Neural progenitor cell (in vitro differentiated cells): ENCODE data around the gene MAN1A1. TPM values are rescaled to one million over a fixed set of nuclear protein-coding genes. Genes with fewer than 3 reads are reported as not detected.

ENCODE experiments used
- DNase-seq: peaks from one replicate; pipeline ENCODE4 v3.0.0-alpha.2; 2016; ENCODE audit warnings: low spot score
- H2AFZ ChIP-seq: fragments of 200-600 bp; sonication (generic); replicated peaks from 2 replicates; pipeline ENCODE4 v1.6.1; 2016; ENCODE audit warnings: antibody characterized with exemption
- H3F3A ChIP-seq: fragments of 200-600 bp; sonication (generic); 2 replicates; pipeline ENCODE4 v1.6.1; 2016; ENCODE audit warnings: antibody characterized with exemption, low read depth
- H3K27ac ChIP-seq: fragments of 200-600 bp; sonication (generic); 2 replicates; pipeline ENCODE4 v1.5.1; 2016; ENCODE audit warnings: mild to moderate bottlenecking
- H3K27me3 ChIP-seq: fragments of 200-600 bp; sonication (generic); 2 replicates; pipeline ENCODE4 v1.6.1; 2016; ENCODE audit warnings: mild to moderate bottlenecking, moderate library complexity
- H3K36me3 ChIP-seq: fragments of 200-600 bp; sonication (generic); 2 replicates; pipeline ENCODE4 v1.5.1; 2016
- H3K4me1 ChIP-seq: fragments of 200-600 bp; sonication (generic); 2 replicates; pipeline ENCODE4 v1.6.1; 2016; ENCODE audit warnings: mixed run types
- H3K4me2 ChIP-seq: fragments of 200-600 bp; sonication (generic); 2 replicates; pipeline ENCODE4 v1.6.1; 2016
- H3K4me3 ChIP-seq: fragments of 200-600 bp; sonication (generic); 2 replicates; pipeline ENCODE4 v1.5.1; 2016
- H3K79me2 ChIP-seq: fragments of 200-600 bp; sonication (generic); 2 replicates; pipeline ENCODE4 v1.6.1; 2016; ENCODE audit warnings: low read depth
- H3K9ac ChIP-seq: fragments of 200-600 bp; sonication (generic); 2 replicates; pipeline ENCODE4 v1.6.1; 2016
- H3K9me3 ChIP-seq: fragments of 200-600 bp; sonication (generic); 2 replicates; pipeline ENCODE4 v1.5.1; 2016; ENCODE audit warnings: low read depth
- H4K20me1 ChIP-seq: fragments of 200-600 bp; sonication (generic); 2 replicates; pipeline ENCODE4 v1.6.1; 2016; ENCODE audit warnings: low read depth
- H3K27ac Mint-ChIP-seq: 3 replicates; pipeline ENCODE4 v1.8.0; 2021; ENCODE audit warnings: mixed read lengths
- H3K27me3 Mint-ChIP-seq: 2 replicates; pipeline ENCODE4 v1.8.0; 2022; ENCODE audit warnings: low read depth, mild to moderate bottlenecking, inconsistent platforms, moderate library complexity, mixed read lengths; ENCODE audit not compliant: insufficient read depth
- H3K36me3 Mint-ChIP-seq: 3 replicates; pipeline ENCODE4 v1.8.0; 2021; ENCODE audit warnings: mixed read lengths
- H3K4me1 Mint-ChIP-seq: 3 replicates; pipeline ENCODE4 v1.8.0; 2021; ENCODE audit warnings: mixed read lengths
- H3K4me3 Mint-ChIP-seq: 3 replicates; pipeline ENCODE4 v1.8.0; 2021; ENCODE audit warnings: mild to moderate bottlenecking, moderate library complexity, mixed read lengths
- H3K9me3 Mint-ChIP-seq: 3 replicates; pipeline ENCODE4 v1.8.0; 2020; ENCODE audit warnings: mixed read lengths
- EZH2 ChIP-seq: fragments of 200-600 bp; sonication (generic); IDR thresholded peaks from 2 replicates; pipeline ENCODE4 v1.6.1; 2017; ENCODE audit warnings: antibody characterized with exemption, mild to moderate bottlenecking, moderate library complexity
- EZH2phosphoT487 ChIP-seq: fragments of 200-600 bp; sonication (generic); IDR thresholded peaks from 2 replicates; pipeline ENCODE4 v1.6.1; 2017; ENCODE audit warnings: antibody characterized with exemption
- total RNA-seq: library from RNA; depleted of rRNA; stranded (reverse); fragments of >200 nt; gene quantifications from 2 replicates; pipeline ENCODE4 v1.2.3, GENCODE V29; 2015; ENCODE audit warnings: low replicate concordance
- TF ChIP-seq, protein P1 (sequence below): fragments of 200-600 bp; sonication (generic); IDR thresholded peaks from 2 replicates; pipeline ENCODE4 v1.5.1; 2017; ENCODE audit warnings: antibody characterized with exemption, mild to moderate bottlenecking

The MAN1A1 gene
- total RNA-seq, 1 donor from 2014 or later = 5.2 TPM

DNA sequence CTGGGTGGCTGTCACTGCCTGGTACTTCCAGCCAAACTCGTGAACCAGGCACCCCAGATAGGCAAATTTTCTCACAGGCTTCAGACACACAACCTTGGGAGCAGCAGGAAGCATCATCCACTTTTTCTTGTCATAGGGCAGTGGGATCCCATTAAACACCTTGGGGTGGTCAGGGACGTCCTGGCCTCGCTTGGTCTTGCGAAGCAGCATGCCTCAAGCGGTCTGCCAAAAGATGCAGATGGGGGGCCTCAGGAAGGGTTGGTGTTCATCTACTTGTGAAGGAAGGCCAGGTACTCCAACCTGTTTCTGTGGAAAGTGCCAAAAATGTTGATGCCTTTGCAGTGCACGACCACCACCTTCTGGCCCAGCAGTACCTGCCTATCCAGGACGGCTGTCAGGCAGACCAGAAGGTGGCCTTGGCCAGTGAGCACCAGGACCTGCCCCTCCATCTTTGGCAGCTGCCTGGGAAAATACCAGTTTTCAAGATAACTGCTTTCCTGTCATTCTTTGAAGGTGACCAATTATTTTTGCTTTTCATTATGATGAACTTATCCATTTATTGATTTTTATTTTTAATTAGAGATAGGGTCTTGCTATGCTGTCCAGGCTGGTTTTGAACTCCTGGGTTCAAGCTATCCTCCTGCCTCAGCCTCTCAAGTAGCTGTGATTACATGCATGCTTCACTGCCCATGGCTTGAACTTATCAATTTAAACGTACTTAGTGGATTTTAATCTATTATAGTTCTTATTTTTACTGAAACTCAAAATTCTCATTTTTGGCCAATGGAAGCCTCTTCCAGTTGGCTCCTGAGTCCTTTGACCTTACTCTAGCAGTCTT is 80.1 kb downstream of the MAN1A1 start:
- H3K27ac Mint-ChIP-seq = no peak overlapping the region
- H3K36me3 Mint-ChIP-seq = peaks cover 4% of the 10 kb centered on the region
- H3K4me2 ChIP-seq = no peak overlapping the region
- H3K27ac ChIP-seq = no peak overlapping the region
- H3K9me3 Mint-ChIP-seq = peaks cover 12% of the 10 kb centered on the region
- H3K4me1 Mint-ChIP-seq = no peaks in the 10 kb centered on the region
- no peaks in the 10 kb centered on the region for H3K4me1 ChIP-seq
- H3K27me3 Mint-ChIP-seq = no peaks in the 10 kb centered on the region
- no peak for DNase-seq
- no peaks in the 10 kb centered on the region for H3F3A ChIP-seq
- H3K4me3 Mint-ChIP-seq = no peak overlapping the region
- no peak overlapping the region for H3K4me3 ChIP-seq
- TF ChIP-seq, protein P1, sequence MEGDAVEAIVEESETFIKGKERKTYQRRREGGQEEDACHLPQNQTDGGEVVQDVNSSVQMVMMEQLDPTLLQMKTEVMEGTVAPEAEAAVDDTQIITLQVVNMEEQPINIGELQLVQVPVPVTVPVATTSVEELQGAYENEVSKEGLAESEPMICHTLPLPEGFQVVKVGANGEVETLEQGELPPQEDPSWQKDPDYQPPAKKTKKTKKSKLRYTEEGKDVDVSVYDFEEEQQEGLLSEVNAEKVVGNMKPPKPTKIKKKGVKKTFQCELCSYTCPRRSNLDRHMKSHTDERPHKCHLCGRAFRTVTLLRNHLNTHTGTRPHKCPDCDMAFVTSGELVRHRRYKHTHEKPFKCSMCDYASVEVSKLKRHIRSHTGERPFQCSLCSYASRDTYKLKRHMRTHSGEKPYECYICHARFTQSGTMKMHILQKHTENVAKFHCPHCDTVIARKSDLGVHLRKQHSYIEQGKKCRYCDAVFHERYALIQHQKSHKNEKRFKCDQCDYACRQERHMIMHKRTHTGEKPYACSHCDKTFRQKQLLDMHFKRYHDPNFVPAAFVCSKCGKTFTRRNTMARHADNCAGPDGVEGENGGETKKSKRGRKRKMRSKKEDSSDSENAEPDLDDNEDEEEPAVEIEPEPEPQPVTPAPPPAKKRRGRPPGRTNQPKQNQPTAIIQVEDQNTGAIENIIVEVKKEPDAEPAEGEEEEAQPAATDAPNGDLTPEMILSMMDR = no peak
- TF ChIP-seq EZH2 (no peak), EZH2phosphoT487 (no peak)
- peaks cover 7% of the 10 kb centered on the region for H3K9me3 ChIP-seq
- H3K36me3 ChIP-seq = no peaks in the 10 kb centered on the region
- no peak overlapping the region for H3K9ac ChIP-seq
- no peaks in the 10 kb centered on the region for H3K27me3 ChIP-seq
- no peaks in the 10 kb centered on the region for H3K79me2 ChIP-seq
- no peaks in the 10 kb centered on the region for H4K20me1 ChIP-seq
- no peak overlapping the region for H2AFZ ChIP-seq

DNA sequence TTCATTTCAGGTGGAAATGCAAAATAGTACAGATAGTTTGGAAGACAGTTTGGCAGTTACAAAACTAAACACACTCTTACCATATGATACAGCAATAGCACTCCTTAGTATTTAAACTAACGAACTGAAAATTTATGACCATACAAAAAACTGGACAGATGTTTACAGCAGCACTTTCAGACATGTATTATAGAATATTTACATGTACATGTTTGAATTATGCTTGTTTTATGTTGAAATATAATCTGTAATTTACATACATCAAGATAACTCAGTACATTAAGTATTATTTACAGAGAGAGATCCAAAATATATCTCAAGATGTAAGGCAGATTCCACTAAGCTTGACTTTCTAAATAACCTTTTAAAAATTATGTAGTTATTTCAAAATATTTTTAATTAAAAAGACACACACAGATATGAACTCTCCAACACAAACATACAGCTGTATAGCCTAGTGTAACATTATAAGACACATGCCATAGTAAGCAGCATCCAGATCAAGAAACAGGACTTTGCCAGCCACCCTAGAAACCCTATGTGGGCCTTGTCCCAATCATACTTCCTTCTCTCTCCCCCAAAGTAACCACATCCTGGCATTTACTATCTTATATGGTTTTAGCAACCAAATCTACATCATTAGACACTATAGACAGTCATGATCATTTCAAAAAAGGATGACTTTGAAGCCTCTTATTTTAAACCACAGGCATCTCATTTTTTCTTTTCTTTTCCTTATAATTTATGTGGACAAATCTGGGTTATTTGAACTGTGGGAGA is 82.2 kb downstream of the MAN1A1 start:
- no peak for DNase-seq
- Histone ChIP-seq H3K4me3 (no peak overlapping the region), H3F3A (no peaks in the 10 kb centered on the region), H3K9me3 (peaks cover 7% of the 10 kb centered on the region), H3K27me3 (no peaks in the 10 kb centered on the region), H3K9ac (no peak overlapping the region), H3K36me3 (no peaks in the 10 kb centered on the region), H3K4me2 (no peak overlapping the region), H2AFZ (no peak overlapping the region), H4K20me1 (no peaks in the 10 kb centered on the region), H3K79me2 (no peaks in the 10 kb centered on the region), H3K4me1 (no peaks in the 10 kb centered on the region), H3K27ac (no peak overlapping the region)
- no peaks in the 10 kb centered on the region for H3K4me1 Mint-ChIP-seq
- TF ChIP-seq EZH2phosphoT487 = no peak
- TF ChIP-seq EZH2 = no peak
- TF ChIP-seq, protein P1 = no peak
- H3K4me3 Mint-ChIP-seq = no peak overlapping the region
- H3K36me3 Mint-ChIP-seq = peaks cover 4% of the 10 kb centered on the region
- no peaks in the 10 kb centered on the region for H3K27me3 Mint-ChIP-seq
- peaks cover 12% of the 10 kb centered on the region for H3K9me3 Mint-ChIP-seq
- no peak overlapping the region for H3K27ac Mint-ChIP-seq

DNA sequence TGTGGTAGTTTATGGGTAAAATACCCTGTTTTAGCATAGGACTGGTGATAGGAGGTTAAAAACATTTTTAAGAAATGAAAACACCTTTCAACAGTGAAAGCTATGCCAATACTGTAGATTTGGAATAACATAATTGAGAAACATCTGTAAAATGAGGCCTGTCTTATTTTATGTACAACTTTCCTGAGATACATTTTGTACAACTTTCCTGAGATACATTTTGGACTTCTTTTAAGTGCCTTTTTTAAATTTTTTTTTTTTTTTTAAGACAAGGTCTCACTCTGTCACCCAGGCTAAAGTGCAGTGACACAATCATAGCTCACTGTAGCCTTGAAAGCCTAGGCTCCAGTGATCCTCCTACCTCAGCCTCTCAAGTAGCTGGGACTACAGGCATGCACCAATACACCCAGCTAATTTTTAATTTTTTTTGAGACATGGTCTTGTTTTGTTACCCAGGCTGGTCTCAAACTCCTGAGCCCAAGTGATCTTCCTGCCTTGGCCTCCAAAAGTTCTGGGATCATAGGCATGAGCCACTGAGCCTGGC is 84.6 kb downstream of the MAN1A1 start:
- no peak overlapping the region for H3K4me2 ChIP-seq
- H3K36me3 ChIP-seq = no peaks in the 10 kb centered on the region
- no peak overlapping the region for H3K9ac ChIP-seq
- H3K27ac ChIP-seq = no peak overlapping the region
- H3K27me3 ChIP-seq = no peaks in the 10 kb centered on the region
- H2AFZ ChIP-seq = no peak overlapping the region
- Mint-ChIP-seq H3K36me3 (no peaks in the 10 kb centered on the region), H3K27ac (no peak overlapping the region), H3K27me3 (no peaks in the 10 kb centered on the region), H3K9me3 (peaks cover under 1% of the 10 kb centered on the region), H3K4me3 (no peak overlapping the region), H3K4me1 (no peaks in the 10 kb centered on the region)
- DNase-seq = no peak
- no peaks in the 10 kb centered on the region for H3K4me1 ChIP-seq
- H3K79me2 ChIP-seq = no peaks in the 10 kb centered on the region
- H3F3A ChIP-seq = no peaks in the 10 kb centered on the region
- no peaks in the 10 kb centered on the region for H4K20me1 ChIP-seq
- H3K4me3 ChIP-seq = no peak overlapping the region
- H3K9me3 ChIP-seq = no peaks in the 10 kb centered on the region
- TF ChIP-seq, protein P1 = no peak
- no peak for TF ChIP-seq EZH2
- TF ChIP-seq EZH2phosphoT487 = no peak
